ENCODE results near the gene TMIGD3. TPM values are rescaled to one million over a fixed set of nuclear protein-coding genes. Genes with fewer than 3 reads are reported as not detected.

TMIGD3 gene
- total RNA-seq, 1 experiment from 2014 or later, result not detected

- H3K4me1 ChIP-seq (replicated peaks; ENCODE audit: insufficient read depth), result no peaks in the 10 kb centered on the region
- H3K4me3 ChIP-seq, result no peak overlapping the region
- peaks cover 4% of the 10 kb centered on the region; the same call in 1 of the 2 replicates for H3K9me2 ChIP-seq (ENCODE audit: insufficient read depth)
- H3K27me3 ChIP-seq (ENCODE audit: insufficient read depth, low read depth), result peaks cover 25% of the 10 kb centered on the region
- intact Hi-C loops (cut with micrococcal nuclease; ENCODE audit: unreplicated experiment), result no loop called here
- no peak overlapping the region for H3K4me2 ChIP-seq
- ChIA-PET CTCF (no interaction called here), POLR2A (ENCODE audit: unreplicated experiment) (no interaction called here)
- H3K79me2 ChIP-seq (ENCODE audit: low read depth), result no peaks in the 10 kb centered on the region
- H4K20me1 ChIP-seq (ENCODE audit: insufficient read depth), result no peaks in the 10 kb centered on the region
- DNase-seq, result no peak
- BruUV-seq (replicated peaks), result no TSS peak
- no peak overlapping the region for H2AFZ ChIP-seq
- H3K36me3 ChIP-seq (ENCODE audit: low read depth), result no peaks in the 10 kb centered on the region
- H3K27ac ChIP-seq, result no peak overlapping the region
- H3K9me3 ChIP-seq (ENCODE audit: insufficient read depth, low read depth), result peaks cover 5% of the 10 kb centered on the region; the same call in 1 of the 2 replicates
- TF ChIP-seq EZH2 (IDR thresholded peaks at IDR 0.05; ENCODE audit: low read depth), result no peak
- no peak for TF ChIP-seq CTCF (conservative IDR thresholded peaks at IDR 0.05)
- no peaks in the 10 kb centered on the region for H3F3A ChIP-seq (ENCODE audit: insufficient read depth, low read depth)
These were observed 4.2 kb downstream of the TMIGD3 start for GRCh38 chr1:111499026-111499785.

GRCh38 chr1:111497592-111497991 is 5.8 kb downstream of the TMIGD3 start:
- ChIA-PET POLR2A (ENCODE audit: unreplicated experiment) (no interaction called here), CTCF (no interaction called here)
- H3K36me3 ChIP-seq (ENCODE audit: low read depth), result no peaks in the 10 kb centered on the region
- no peak for TF ChIP-seq EZH2 (IDR thresholded peaks at IDR 0.05; ENCODE audit: low read depth)
- TF ChIP-seq CTCF (conservative IDR thresholded peaks at IDR 0.05), result no peak
- BruUV-seq (replicated peaks), result no TSS peak
- H3F3A ChIP-seq (ENCODE audit: insufficient read depth, low read depth), result no peaks in the 10 kb centered on the region
- H3K4me3 ChIP-seq, result no peak overlapping the region
- DNase-seq, result no peak
- peaks cover 40% of the 10 kb centered on the region for H3K27me3 ChIP-seq (ENCODE audit: insufficient read depth, low read depth)
- no peaks in the 10 kb centered on the region for H3K79me2 ChIP-seq (ENCODE audit: low read depth)
- intact Hi-C loops (cut with micrococcal nuclease; ENCODE audit: unreplicated experiment), result no loop called here
- no peak overlapping the region for H2AFZ ChIP-seq
- H3K9me2 ChIP-seq (ENCODE audit: insufficient read depth), result peaks cover 4% of the 10 kb centered on the region; the same call in 1 of the 2 replicates
- no peaks in the 10 kb centered on the region for H4K20me1 ChIP-seq (ENCODE audit: insufficient read depth)
- H3K9me3 ChIP-seq (ENCODE audit: insufficient read depth, low read depth), result peaks cover 5% of the 10 kb centered on the region; the same call in 1 of the 2 replicates
- H3K27ac ChIP-seq, result no peak overlapping the region
- no peak overlapping the region for H3K4me2 ChIP-seq
- no peaks in the 10 kb centered on the region for H3K4me1 ChIP-seq (replicated peaks; ENCODE audit: insufficient read depth)

DNA sequence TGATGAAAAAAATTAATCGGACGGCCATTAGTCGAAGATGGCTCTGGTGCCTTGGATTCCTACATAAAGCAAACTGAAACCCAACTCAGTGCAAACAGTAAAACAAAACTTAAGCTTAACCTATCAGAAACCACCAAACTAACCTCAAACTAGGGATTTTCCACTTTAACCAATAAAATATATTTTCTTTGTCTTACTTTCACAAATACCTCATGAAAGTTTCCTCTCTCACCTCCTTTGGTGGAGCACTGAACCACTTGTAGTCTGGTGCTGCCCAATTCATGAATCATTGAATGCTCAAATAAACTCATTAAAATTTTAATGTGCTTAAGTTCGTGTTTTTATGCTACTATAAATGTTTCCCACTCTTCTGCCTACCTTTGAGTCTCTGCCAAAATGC is 7.0 kb downstream of the TMIGD3 start:
- peaks cover 4% of the 10 kb centered on the region; the same call in 1 of the 2 replicates for H3K9me2 ChIP-seq (ENCODE audit: insufficient read depth)
- peaks cover 5% of the 10 kb centered on the region; the same call in 1 of the 2 replicates for H3K9me3 ChIP-seq (ENCODE audit: insufficient read depth, low read depth)
- no peak overlapping the region for H3K4me2 ChIP-seq
- H4K20me1 ChIP-seq (ENCODE audit: insufficient read depth), result no peaks in the 10 kb centered on the region
- no peaks in the 10 kb centered on the region for H3K79me2 ChIP-seq (ENCODE audit: low read depth)
- ChIA-PET CTCF (no interaction called here), POLR2A (ENCODE audit: unreplicated experiment) (no interaction called here)
- H2AFZ ChIP-seq, result no peak overlapping the region
- no peaks in the 10 kb centered on the region for H3K4me1 ChIP-seq (replicated peaks; ENCODE audit: insufficient read depth)
- intact Hi-C loops (cut with micrococcal nuclease; ENCODE audit: unreplicated experiment), result no loop called here
- H3K27me3 ChIP-seq (ENCODE audit: insufficient read depth, low read depth), result peaks cover 40% of the 10 kb centered on the region
- TF ChIP-seq EZH2 (IDR thresholded peaks at IDR 0.05; ENCODE audit: low read depth), result no peak
- TF ChIP-seq CTCF (conservative IDR thresholded peaks at IDR 0.05), result no peak
- H3K36me3 ChIP-seq (ENCODE audit: low read depth), result no peaks in the 10 kb centered on the region
- no peaks in the 10 kb centered on the region for H3F3A ChIP-seq (ENCODE audit: insufficient read depth, low read depth)
- H3K27ac ChIP-seq, result no peak overlapping the region
- H3K4me3 ChIP-seq, result no peak overlapping the region
- DNase-seq, result no peak
- no TSS peak for BruUV-seq (replicated peaks)
